Inferior parietal cortex (tissue), 1 donor: ENCODE data around the gene CHRNA9.
"Not testable (repeated sequence)": the region's sequence is repeated elsewhere in the genome, so short reads cannot be mapped to it uniquely, and the experiment has no call there.

Source experiments
- DNase-seq: peaks from one replicate; pipeline ENCODE4 v3.0.0-alpha.2; 2016; ENCODE audit errors: extremely low spot score

The CHRNA9 gene

GRCh38 chr4:40388239-40388638, 53.1 kb downstream of the CHRNA9 start:
- DNase-seq = no peak

- DNase-seq = no peak
Observed at GRCh38 chr4:40389986-40390385, 54.9 kb downstream of the CHRNA9 start.

GRCh38 chr4:40392241-40392640, 57.1 kb downstream of the CHRNA9 start:
- not testable (repeated sequence) for DNase-seq

- DNase-seq = no peak
Observed at GRCh38 chr4:40394236-40394635, 59.1 kb downstream of the CHRNA9 start.

- no peak for DNase-seq
Observed at GRCh38 chr4:40395166-40395900, 60.2 kb downstream of the CHRNA9 start.

GRCh38 chr4:40395908-40396793, 61.0 kb downstream of the CHRNA9 start:
- no peak for DNase-seq

- no peak for DNase-seq
Observed at GRCh38 chr4:40399578-40399977, 64.4 kb downstream of the CHRNA9 start.

GRCh38 chr4:40401096-40401495, 66.0 kb downstream of the CHRNA9 start:
- DNase-seq = no peak

- DNase-seq = no peak
Observed at GRCh38 chr4:40401631-40402030, 66.5 kb downstream of the CHRNA9 start.

GRCh38 chr4:40402556-40402955, 67.4 kb downstream of the CHRNA9 start:
- no peak for DNase-seq

- DNase-seq = no peak
Observed at GRCh38 chr4:40403081-40403480, 67.9 kb downstream of the CHRNA9 start.
